B cell (primary cell): Measurements from ENCODE around the gene SH3RF3. TPM values are rescaled to one million over a fixed set of nuclear protein-coding genes. Genes with fewer than 3 reads are reported as not detected.

Source experiments
- ATAC-seq: fragments of 200-7000 bp; cut with Tn5 transposase; one replicate; pipeline ENCODE4 v1.10.0; 2021; ENCODE audit warnings: low read depth, mild to moderate bottlenecking, moderate number of reproducible peaks, moderate library complexity
- CTCF ChIA-PET: fragments of 350-600 bp; sonication (Branson Sonifier 250); formaldehyde crosslinking; loops from one replicate; lab custom pipeline; 2021; ENCODE audit warnings: antibody characterized with exemption, inconsistent platforms; lab: Charles Lee
- POLR2A ChIA-PET: fragments of 350-600 bp; sonication (Branson Sonifier 250); formaldehyde crosslinking; loops from one replicate; lab custom pipeline; 2021; ENCODE audit warnings: antibody characterized with exemption; lab: Charles Lee
- DNase-seq: peaks from one replicate; pipeline ENCODE4 v3.0.0; 2013
- H2AFZ ChIP-seq: 2 replicates; pipeline ENCODE4 v1.6.1; 2012; ENCODE audit warnings: mild to moderate bottlenecking, low read depth, low read length; ENCODE audit not compliant: insufficient read depth, poor library complexity, severe bottlenecking
- H3K27ac ChIP-seq, 2 donors: 1 replicate in 1 of 2; 2 replicates in 1 of 2; pipeline ENCODE4 v1.5.1; 2012 to 2013; ENCODE audit warnings: low read length in 2 of 2, mild to moderate bottlenecking in 2 of 2, moderate library complexity in 1 of 2
- H3K27me3 ChIP-seq, 4 experiments: fragments of 200-600 bp in 1 of 4; sonication (generic) in 1 of 4; replicated peaks in 1 of 4; 1 replicate in 2 of 4; 2 replicates in 2 of 4; pipeline versions ENCODE4 v1.6.1 to v1.7.0; 2013 to 2016; ENCODE audit warnings: low read length in 3 of 4, mild to moderate bottlenecking in 2 of 4, mixed read lengths in 1 of 4, moderate library complexity in 1 of 4; ENCODE audit not compliant: insufficient read depth in 4 of 4, control insufficient read depth in 3 of 4; ENCODE audit errors: control extremely low read depth in 1 of 4
- H3K36me3 ChIP-seq, 2 experiments: replicated peaks in 1 of 2; 1 replicate in 1 of 2; 2 replicates in 1 of 2; pipeline versions ENCODE4 v1.6.1 to v1.7.1; 2013; ENCODE audit warnings: low read length in 1 of 2; ENCODE audit not compliant: insufficient read depth in 2 of 2, control insufficient read depth in 1 of 2; ENCODE audit errors: control extremely low read depth in 1 of 2, extremely low read depth in 1 of 2
- H3K4me1 ChIP-seq, 2 donors: fragments of 200-600 bp in 1 of 2; sonication (generic) in 1 of 2; 1 replicate in 1 of 2; 2 replicates in 1 of 2; pipeline versions ENCODE4 v1.5.1 to v1.6.1; 2013 to 2017; ENCODE audit warnings: low read length in 2 of 2; ENCODE audit not compliant: control insufficient read depth in 2 of 2, insufficient read depth in 2 of 2
- H3K4me2 ChIP-seq: replicated peaks from 2 replicates; pipeline ENCODE3; 2012; ENCODE audit warnings: mild to moderate bottlenecking, low read depth, low read length; ENCODE audit not compliant: poor library complexity, severe bottlenecking
- H3K4me3 ChIP-seq, 5 experiments: fragments of 200-600 bp in 1 of 5; sonication (generic) in 1 of 5; 1 replicate in 3 of 5; 2 replicates in 2 of 5; pipeline versions ENCODE4 v1.5.1 to v1.7.0; 2011 to 2016; ENCODE audit warnings: low read length in 4 of 5, mild to moderate bottlenecking in 4 of 5, low read depth in 2 of 5, control low read depth in 1 of 5, moderate library complexity in 1 of 5; ENCODE audit not compliant: insufficient read depth in 1 of 5; ENCODE audit errors: control extremely low read depth in 1 of 5, extremely low read depth in 1 of 5
- H3K79me2 ChIP-seq: fragments of 200-600 bp; sonication (generic); one replicate; pipeline ENCODE4 v1.6.0; 2016; ENCODE audit warnings: low read length; ENCODE audit not compliant: control insufficient read depth, insufficient read depth
- H3K9ac ChIP-seq: fragments of 200-600 bp; sonication (generic); 2 replicates; pipeline ENCODE4 v1.6.1; 2017; ENCODE audit warnings: mild to moderate bottlenecking, low read length, moderate library complexity
- H3K9me3 ChIP-seq, 3 donors: one replicate each; pipeline versions ENCODE4 v1.6.1 to v1.7.1; 2013; ENCODE audit warnings: low read length in 2 of 3; ENCODE audit not compliant: control insufficient read depth in 2 of 3, insufficient read depth in 1 of 3; ENCODE audit errors: control extremely low read depth in 1 of 3
- H4K20me1 ChIP-seq: 2 replicates; pipeline ENCODE4 v1.6.0; 2012; ENCODE audit warnings: mild to moderate bottlenecking, low read length; ENCODE audit not compliant: insufficient read depth, control insufficient read depth, poor library complexity, severe bottlenecking
- H3K27ac Mint-ChIP-seq: one replicate; pipeline ENCODE4 v1.8.0; 2021; ENCODE audit warnings: mixed read lengths
- H3K27me3 Mint-ChIP-seq: one replicate; pipeline ENCODE4 v1.8.0; 2021; ENCODE audit warnings: mixed read lengths
- H3K4me1 Mint-ChIP-seq: one replicate; pipeline ENCODE4 v1.8.0; 2021; ENCODE audit warnings: mixed read lengths
- H3K4me3 Mint-ChIP-seq: one replicate; pipeline ENCODE4 v1.8.0; 2021; ENCODE audit warnings: mixed read lengths
- H3K9me3 Mint-ChIP-seq: one replicate; pipeline ENCODE4 v1.8.0; 2022; ENCODE audit warnings: mixed read lengths; ENCODE audit not compliant: insufficient read depth
- CTCF ChIP-seq: fragments of 200-600 bp; IDR thresholded peaks from one replicate; pipeline ENCODE4 v1.8.0; 2022; ENCODE audit warnings: antibody characterized with exemption, mild to moderate bottlenecking
- EZH2 ChIP-seq: IDR thresholded peaks from 2 replicates; pipeline ENCODE4 v1.6.1; 2012; ENCODE audit warnings: borderline replicate concordance, low read depth, mild to moderate bottlenecking, moderate library complexity, low read length; ENCODE audit not compliant: insufficient read depth, poor library complexity, severe bottlenecking
- WGBS: methylation state at CpG from one replicate; pipeline ENCODE4 v1.1.5; 2013; ENCODE audit warnings: missing lambda C conversion rate; ENCODE audit not compliant: insufficient coverage; 5-methylcytosine and 5-hydroxymethylcytosine counted together
- intact Hi-C: fragments of 100-400 bp; cut with micrococcal nuclease; formaldehyde crosslinking; loops from one replicate; pipeline ENCODE4 v1.10.0; 2022
- polyA plus RNA-seq: library from polyadenylated mRNA; depleted of rRNA; stranded (reverse); fragments of >200 nt; gene quantifications from 2 replicates; pipeline ENCODE4 v1.2.3, GENCODE V29; 2012
- total RNA-seq, 2 donors: library from RNA; stranded (reverse); fragments of 120-200 nt in 1 of 2; gene quantifications; 1 replicate in 1 of 2; 2 replicates in 1 of 2; pipeline versions ENCODE4 v1.2.3 to v1.2.4, GENCODE V29; 2013 to 2022

SH3RF3 gene
- total and polyA plus RNA-seq, 2 donors (not counting 1 experiment from before 2014, with no cell fraction given), result 0.07 to 1.2 TPM

- DNase-seq, result no peak
- Mint-ChIP-seq H3K4me3 (no peak overlapping the region), H3K27me3 (peaks cover 3% of the 10 kb centered on the region), H3K4me1 (no peaks in the 10 kb centered on the region), H3K27ac (no peak overlapping the region), H3K9me3 (peaks cover 5% of the 10 kb centered on the region)
- intact Hi-C loops, result no loop called here
- Histone ChIP-seq H3K9ac (no peak overlapping the region), H3K4me1 (no peaks in the 10 kb centered on the region), H3K36me3 (no peaks in the 10 kb centered on the region), H3K9me3 (peaks cover 1 to 20% (median 7%) of the 10 kb centered on the region in 3 donors), H3K79me2 (no peaks in the 10 kb centered on the region), H2AFZ (no peak overlapping the region), H3K4me3 (no peak overlapping the region), H3K27ac (no peak overlapping the region), H3K27me3 (no peaks in the 10 kb centered on the region), H3K4me2 (no peak overlapping the region), H4K20me1 (no peaks in the 10 kb centered on the region)
- 79% methylated on average over 4 of the region's 4 CpGs for WGBS
- no peak for ATAC-seq
- TF ChIP-seq CTCF, result no peak
- TF ChIP-seq EZH2, result no peak
- CTCF ChIA-PET, result no interaction called here
- POLR2A ChIA-PET, result no interaction called here
These were observed 39.3 kb upstream of the SH3RF3 start for GRCh38 chr2:109089602-109090300.

- intact Hi-C loops, result no loop called here
- ChIA-PET CTCF (no interaction called here), POLR2A (no interaction called here)
These were observed 37.5 kb upstream of the SH3RF3 start for GRCh38 chr2:109091526-109091925.

More at GRCh38 chr2:109091526-109091925, 37.5 kb upstream of the SH3RF3 start:
- WGBS, result 88% methylated on average over 4 of the region's 4 CpGs
- H3K4me1 ChIP-seq, result no peaks in the 10 kb centered on the region
- Mint-ChIP-seq H3K27ac (no peak overlapping the region), H3K4me1 (no peaks in the 10 kb centered on the region), H3K9me3 (peaks cover 5% of the 10 kb centered on the region), H3K27me3 (peaks cover 3% of the 10 kb centered on the region), H3K4me3 (no peak overlapping the region)
- H3K27me3 ChIP-seq, result no peaks in the 10 kb centered on the region
- no peak for TF ChIP-seq EZH2
- no peak for TF ChIP-seq CTCF
- DNase-seq (no peak), ATAC-seq (no peak)
- H4K20me1 ChIP-seq, result no peaks in the 10 kb centered on the region
- H3K4me3 ChIP-seq, result no peak overlapping the region
- H3K9me3 ChIP-seq, result peaks cover 1 to 10% (median 7%) of the 10 kb centered on the region in 3 donors
- no peak overlapping the region for H3K4me2 ChIP-seq
- H3K36me3 ChIP-seq, result no peaks in the 10 kb centered on the region
- no peak overlapping the region for H2AFZ ChIP-seq
- no peak overlapping the region for H3K9ac ChIP-seq
- H3K79me2 ChIP-seq, result no peaks in the 10 kb centered on the region
- no peak overlapping the region for H3K27ac ChIP-seq
